HG02973 (cell line): ENCODE data around the gene MARCHF3.

Experiments
- ATAC-seq: cut with Tn5 transposase; IDR thresholded peaks from one replicate; pipeline ENCODE4 v1.9.1; 2021; ENCODE audit warnings: moderate library complexity; ENCODE audit not compliant: unreplicated experiment

The MARCHF3 gene

GRCh38 chr5:126987271-126987899 lies 43.0 kb downstream of the MARCHF3 start:
- ATAC-seq = peak; percentile 7

DNA sequence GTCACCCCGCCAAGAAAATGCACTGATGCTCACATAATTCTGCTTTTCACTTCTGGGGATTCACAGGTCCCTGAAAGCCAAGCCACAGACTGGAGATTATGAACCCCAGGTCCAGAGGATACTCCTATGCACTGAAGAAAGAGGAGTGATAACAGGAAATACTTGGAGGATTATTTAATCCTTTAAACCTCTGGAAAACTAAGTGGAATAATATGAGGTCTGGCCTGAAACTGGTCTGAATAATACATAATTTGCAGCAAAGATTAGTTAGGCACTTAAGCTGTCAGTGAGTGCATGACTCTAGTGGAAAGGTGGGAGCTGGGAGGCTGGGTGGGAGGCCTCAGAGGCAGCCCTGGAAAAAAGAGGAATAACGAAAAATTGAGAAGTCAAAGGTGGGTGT lies 45.7 kb downstream of the MARCHF3 start:
- no peak for ATAC-seq

GRCh38 chr5:126983874-126984266 lies 46.5 kb downstream of the MARCHF3 start:
- no peak for ATAC-seq

- ATAC-seq = no peak
Measured at GRCh38 chr5:126982926-126983873, 47.2 kb downstream of the MARCHF3 start.

DNA sequence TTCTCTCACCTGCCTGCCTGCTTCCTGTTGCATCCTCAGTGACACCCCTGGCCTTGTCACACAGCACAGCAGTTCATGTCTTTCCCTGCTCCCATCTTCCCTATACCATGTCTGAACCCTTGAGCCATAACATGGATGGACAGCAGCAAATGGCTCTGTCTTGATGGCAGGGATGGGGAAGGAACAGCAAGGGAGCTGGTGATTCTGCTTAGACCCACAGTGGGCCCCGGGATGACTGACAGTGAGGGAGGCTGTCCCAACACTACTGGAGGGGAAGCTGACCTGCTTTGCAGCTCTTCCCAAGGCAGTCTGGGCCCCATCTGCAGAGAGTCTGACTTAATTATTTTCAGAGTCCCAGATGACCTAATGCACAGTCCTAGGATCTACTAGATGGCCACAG lies 48.2 kb downstream of the MARCHF3 start:
- no peak for ATAC-seq

DNA sequence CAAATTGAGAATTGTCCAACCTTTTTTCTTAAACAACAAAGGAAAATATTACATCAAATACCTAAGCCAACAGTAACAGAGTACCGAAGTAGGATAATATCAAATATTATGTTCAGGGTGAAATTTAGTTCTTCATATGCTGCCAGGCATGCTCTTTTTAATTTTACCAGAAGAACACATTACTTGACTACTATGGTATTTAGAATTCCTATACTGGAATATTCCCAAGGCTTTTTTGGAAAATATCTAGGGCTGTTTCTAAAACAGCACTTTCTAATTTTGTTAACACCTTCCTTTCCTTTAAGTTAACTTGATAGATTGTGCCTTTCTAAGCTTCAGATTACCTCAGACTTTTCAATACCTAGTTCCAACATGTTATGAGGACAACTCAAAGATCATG lies 48.7 kb downstream of the MARCHF3 start:
- no peak for ATAC-seq

DNA sequence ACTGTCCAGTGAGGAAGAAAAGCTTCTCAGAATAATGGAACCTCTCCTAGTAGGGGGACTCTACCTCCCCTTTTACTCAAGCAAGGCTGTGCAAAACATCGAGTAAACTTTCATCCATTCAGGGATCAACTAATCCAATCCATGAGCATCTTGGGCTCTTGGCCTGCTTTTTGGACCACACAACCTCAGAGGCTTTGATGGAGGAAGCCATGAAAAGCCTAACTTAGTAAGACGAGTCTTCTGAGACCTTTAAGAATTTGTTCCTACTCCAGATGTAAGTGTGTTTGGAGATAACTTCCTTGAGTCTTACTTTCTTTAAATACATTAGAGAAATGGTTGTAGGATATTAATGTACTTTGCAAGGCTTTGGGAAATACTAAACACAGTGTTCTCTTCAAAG lies 49.1 kb downstream of the MARCHF3 start:
- no peak for ATAC-seq

DNA sequence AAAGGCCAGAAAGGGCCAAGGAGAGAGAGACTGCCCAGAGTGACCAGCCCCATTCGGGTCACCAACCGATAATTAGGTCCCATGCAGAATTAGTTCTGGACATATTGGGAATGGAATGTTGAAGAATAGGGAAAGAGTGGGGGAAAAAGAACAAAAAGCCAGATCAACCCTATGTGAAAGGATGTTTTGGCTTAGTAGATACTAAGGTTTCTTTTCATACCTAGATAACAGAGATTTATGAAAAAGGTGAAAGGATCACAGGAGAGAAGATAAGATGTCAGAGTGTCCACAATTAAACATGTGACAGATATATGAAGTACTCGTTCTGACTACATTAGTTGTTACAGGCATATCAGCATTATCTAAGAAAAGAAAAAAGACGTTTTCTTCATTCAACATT lies 52.1 kb downstream of the MARCHF3 start:
- ATAC-seq = no peak

DNA sequence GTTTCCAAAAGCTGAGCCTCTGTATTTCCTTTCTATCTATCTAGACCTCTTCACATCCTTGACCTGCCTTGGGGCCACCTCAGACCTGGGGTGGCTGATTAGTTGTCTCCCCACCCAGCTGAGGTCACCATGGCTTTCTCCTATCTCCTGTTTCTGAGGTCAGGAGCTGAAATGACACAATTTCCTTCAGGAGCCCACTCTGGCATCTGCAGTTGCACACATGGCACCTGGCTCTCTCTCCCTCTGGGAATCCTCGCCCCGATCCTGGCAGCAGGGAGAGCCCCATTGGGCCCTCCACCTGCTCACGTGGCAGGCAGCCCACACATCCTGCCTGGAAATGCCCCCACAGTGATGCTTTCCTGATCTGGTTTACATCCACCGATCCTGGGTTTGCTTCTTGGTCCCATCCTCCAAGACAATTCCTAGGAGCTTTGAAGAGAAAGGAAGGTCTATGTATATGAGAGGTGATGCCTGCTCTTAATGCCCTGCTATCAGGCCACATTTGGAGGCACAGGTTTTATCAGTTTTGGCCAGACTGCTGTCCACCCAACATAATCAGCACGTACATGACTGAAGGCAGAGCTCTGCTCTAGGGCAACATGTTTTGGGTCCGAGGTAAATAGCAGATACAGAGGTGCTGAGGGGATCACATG lies 53.7 kb downstream of the MARCHF3 start:
- ATAC-seq = no peak

GRCh38 chr5:126975796-126976195 lies 54.6 kb downstream of the MARCHF3 start:
- no peak for ATAC-seq

GRCh38 chr5:126973193-126973592 lies 57.2 kb downstream of the MARCHF3 start:
- no peak for ATAC-seq

DNA sequence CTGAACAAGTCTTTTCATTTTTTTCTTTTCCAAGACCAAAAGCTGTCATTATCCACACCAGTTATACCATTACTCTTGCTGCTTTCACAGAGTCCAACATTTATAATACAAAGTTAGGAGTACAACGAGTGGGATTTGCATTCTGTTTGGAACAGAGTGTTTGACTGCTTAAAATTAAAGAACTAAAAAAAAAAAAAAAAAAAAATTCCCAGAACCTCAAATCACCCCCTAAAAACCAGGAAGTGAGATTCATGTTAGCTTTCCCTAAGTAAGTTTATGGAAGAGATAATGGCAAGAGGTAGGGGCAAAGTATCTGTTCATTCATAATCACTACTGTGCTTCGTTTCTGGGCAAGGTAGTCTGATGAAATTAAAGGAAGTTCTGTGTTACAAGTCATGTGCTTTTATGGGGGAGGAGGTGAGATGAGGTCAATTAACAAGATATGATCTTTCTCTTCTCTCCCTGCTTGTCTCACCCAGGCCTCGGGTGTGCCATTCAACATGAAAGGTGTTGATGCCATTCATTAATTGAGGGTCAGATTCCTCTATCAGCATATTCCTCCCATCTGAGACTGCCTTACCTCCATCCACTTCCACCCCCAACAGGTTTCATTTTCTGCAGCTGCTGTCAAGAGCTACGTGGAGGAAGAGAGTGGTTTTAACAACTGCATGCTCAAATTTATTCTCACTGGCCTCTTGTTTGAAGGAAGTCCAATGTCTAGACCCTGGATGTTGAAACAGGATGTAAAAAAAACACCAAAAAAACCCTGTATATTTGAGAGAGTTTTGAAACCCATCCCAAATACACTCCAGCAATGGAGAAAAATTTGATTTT lies 58.1 kb downstream of the MARCHF3 start:
- peak; percentile 68 for ATAC-seq

DNA sequence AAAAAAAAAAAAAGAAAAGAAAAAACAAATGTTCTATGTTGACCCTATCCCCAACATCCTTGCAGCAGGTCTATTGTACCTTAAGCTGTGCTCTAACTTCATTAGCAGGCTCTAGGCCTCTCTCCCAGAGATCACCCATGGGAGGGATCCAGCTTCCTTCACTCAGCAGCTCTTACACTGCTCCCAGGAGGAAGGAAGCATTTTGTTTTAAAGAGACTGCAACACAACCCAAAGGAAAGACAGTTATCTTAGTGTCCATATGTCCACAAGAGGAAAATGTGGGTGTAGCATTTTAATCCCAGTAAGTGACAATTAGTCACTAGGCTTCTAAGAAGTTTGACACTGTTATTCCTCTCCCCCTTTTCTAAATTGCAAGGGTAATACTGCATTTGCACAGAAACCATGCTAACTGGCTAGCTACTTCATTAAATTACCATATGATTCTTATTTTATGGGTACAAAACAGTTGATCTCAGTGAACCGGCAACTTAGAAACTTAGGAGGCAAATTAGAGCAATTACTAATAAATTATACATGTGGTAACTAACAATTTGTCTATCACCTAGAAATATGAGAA lies 58.8 kb downstream of the MARCHF3 start:
- no peak for ATAC-seq

GRCh38 chr5:126970517-126971017 lies 59.8 kb downstream of the MARCHF3 start:
- no peak for ATAC-seq

GRCh38 chr5:126969548-126969947 lies 60.8 kb downstream of the MARCHF3 start:
- ATAC-seq = no peak

- ATAC-seq = no peak
Measured at GRCh38 chr5:126967808-126968466, 62.4 kb downstream of the MARCHF3 start.

DNA sequence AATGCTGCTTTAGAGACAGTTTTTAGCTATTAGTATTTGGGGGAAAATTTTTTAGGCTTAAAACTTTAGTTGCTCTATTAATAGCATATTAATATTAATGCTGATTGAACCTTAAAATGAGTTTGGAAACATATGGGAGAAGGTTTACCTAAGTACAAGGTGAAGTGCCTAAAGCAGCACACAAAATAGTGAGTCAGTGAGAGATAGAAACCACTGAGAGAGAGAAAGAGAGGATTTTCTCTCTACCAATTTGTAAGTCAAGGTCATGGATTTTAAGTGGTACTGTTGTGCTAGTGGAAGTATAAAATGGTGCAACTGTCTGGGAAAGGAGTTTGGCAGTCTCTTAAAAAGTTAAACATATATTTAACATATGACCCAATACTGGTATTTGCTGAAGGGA lies 64.9 kb downstream of the MARCHF3 start:
- no peak for ATAC-seq

- ATAC-seq = no peak
Measured at GRCh38 chr5:126965061-126965475, 65.3 kb downstream of the MARCHF3 start.

DNA sequence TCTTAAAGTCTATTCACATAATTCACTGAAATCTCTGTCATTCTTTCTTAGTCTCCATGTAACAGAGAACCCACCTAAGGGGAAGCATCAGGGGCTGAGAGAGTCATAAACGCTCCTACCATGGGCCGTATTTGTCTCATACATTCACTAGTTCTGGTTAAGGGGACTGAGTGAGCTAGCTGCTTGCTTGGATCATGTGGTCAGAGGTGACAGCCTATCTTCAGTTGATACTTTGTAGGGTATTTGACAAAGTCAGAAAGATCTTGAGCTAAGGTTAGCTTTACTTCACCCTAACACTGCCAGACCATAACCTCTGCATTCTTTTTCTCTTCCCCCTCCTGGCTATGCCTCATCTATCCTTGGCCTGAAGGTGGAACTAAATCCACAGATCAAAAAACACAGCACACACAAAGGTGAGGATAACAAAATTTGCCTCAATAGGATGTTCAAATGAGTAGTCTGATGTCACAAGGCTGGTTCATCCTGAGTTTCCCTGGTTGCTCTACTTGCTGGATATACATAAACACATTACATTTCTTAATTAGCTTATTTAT lies 66.5 kb downstream of the MARCHF3 start:
- ATAC-seq = no peak

DNA sequence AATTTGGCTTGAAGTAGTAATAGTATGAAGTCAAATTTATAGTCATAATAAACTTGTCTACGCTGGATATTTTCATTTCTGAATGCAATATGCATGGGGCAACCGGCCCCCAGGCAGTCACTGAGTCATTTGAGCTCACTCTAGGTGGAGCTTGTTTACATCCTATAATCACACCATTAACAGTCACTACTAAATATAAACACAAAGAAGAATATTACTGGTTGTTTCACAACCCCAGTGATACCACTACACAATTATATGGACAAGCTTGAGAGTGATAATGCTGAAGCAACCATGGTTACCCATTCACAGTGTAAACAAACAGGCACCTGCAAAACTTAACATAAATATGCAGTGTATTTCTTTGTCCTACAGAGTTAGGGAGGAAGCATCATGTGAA lies 68.7 kb downstream of the MARCHF3 start:
- peak; percentile 84 for ATAC-seq
